DND-41 (cell line): Measurements from ENCODE around the gene COL25A1.

Experiments used
- ATAC-seq: fragments of 200-7000 bp; cut with Tn5 transposase; 3 replicates; pipeline ENCODE4 v1.9.1; 2021; ENCODE audit warnings: low read depth; ENCODE audit not compliant: insufficient read depth
- DNase-seq: peaks from one replicate; pipeline ENCODE4 v3.0.0-alpha.2; 2020
- H2AFZ ChIP-seq: 2 replicates; pipeline ENCODE4 v1.6.0; 2012; ENCODE audit warnings: low read depth, low read length
- H3K27ac ChIP-seq: 2 replicates; pipeline ENCODE4 v1.5.1; 2012; ENCODE audit warnings: low read length, inconsistent platforms
- H3K27me3 ChIP-seq: fragments of 200-600 bp; sonication (generic); 2 replicates; pipeline ENCODE4 v1.6.0; 2012; ENCODE audit warnings: low read length, mild to moderate bottlenecking, inconsistent platforms; ENCODE audit not compliant: insufficient read depth, poor library complexity
- H3K36me3 ChIP-seq: 2 replicates; pipeline ENCODE4 v1.5.1; 2012; ENCODE audit warnings: low read length, inconsistent platforms; ENCODE audit not compliant: insufficient read depth
- H3K4me1 ChIP-seq: 2 replicates; pipeline ENCODE4 v1.5.1; 2012; ENCODE audit warnings: mild to moderate bottlenecking, low read length; ENCODE audit not compliant: insufficient read depth
- H3K4me2 ChIP-seq: 2 replicates; pipeline ENCODE4 v1.6.0; 2012; ENCODE audit warnings: mild to moderate bottlenecking, moderate library complexity, low read length, inconsistent platforms; ENCODE audit not compliant: insufficient read depth
- H3K4me3 ChIP-seq, 2 experiments: fragments of 200-600 bp in 1 of 2; shearing (Covaris generic) in 1 of 2; 2 replicates each; pipeline ENCODE4 v1.5.1; 2012 to 2016; ENCODE audit warnings: inconsistent platforms in 2 of 2, low read length in 2 of 2, mild to moderate bottlenecking in 2 of 2, low read depth in 1 of 2, moderate library complexity in 1 of 2
- H3K79me2 ChIP-seq: 2 replicates; pipeline ENCODE4 v1.6.0; 2012; ENCODE audit warnings: low read length, inconsistent platforms; ENCODE audit not compliant: insufficient read depth
- H3K9ac ChIP-seq: 2 replicates; pipeline ENCODE4 v1.6.0; 2012; ENCODE audit warnings: low read depth, mild to moderate bottlenecking, inconsistent platforms, low read length, moderate library complexity
- H3K9me3 ChIP-seq: 2 replicates; pipeline ENCODE4 v1.5.1; 2012; ENCODE audit warnings: low read length, moderate library complexity, mild to moderate bottlenecking, inconsistent platforms; ENCODE audit not compliant: insufficient read depth, severe bottlenecking
- H4K20me1 ChIP-seq: 2 replicates; pipeline ENCODE4 v1.6.0; 2012; ENCODE audit warnings: low read length; ENCODE audit not compliant: insufficient read depth
- EZH2 ChIP-seq: IDR thresholded peaks from 3 replicates; pipeline ENCODE4 v1.6.1; 2012; ENCODE audit warnings: borderline replicate concordance, low read depth, mild to moderate bottlenecking, moderate library complexity, low read length, inconsistent platforms; ENCODE audit not compliant: severe bottlenecking
- TF ChIP-seq, protein P1 (sequence below): IDR thresholded peaks from 2 replicates; pipeline ENCODE4 v1.5.1; 2012; ENCODE audit warnings: borderline replicate concordance, low read length, moderate library complexity, mild to moderate bottlenecking; ENCODE audit not compliant: poor library complexity, severe bottlenecking; ENCODE audit errors: extremely low read depth

The COL25A1 gene

DNA sequence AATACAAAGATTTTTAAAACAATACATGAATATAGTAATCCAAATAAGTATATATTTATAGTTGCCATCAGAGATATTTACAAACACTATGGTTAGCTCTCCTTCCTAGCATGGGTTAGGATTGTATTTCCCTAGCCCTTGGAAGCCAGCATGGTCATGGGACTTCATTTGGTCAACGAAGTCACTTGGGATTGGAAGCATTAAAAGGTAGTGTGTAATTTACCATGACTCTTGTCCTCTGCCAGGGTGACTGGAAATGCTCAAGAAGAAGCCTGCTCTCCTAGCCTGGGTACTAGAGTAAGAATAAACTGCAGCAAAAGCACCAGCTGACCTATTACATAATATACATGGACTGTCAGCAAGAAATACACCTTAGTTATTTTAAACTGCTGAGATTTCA lies 102.9 kb downstream of the COL25A1 start:
- Histone ChIP-seq H3K79me2 (no peaks in the 10 kb centered on the region), H4K20me1 (no peaks in the 10 kb centered on the region), H3K4me1 (no peaks in the 10 kb centered on the region), H3K4me3 (no peak overlapping the region), H3K27me3 (no peaks in the 10 kb centered on the region), H3K9ac (no peak overlapping the region), H3K27ac (no peak overlapping the region), H3K9me3 (no peaks in the 10 kb centered on the region), H2AFZ (no peak overlapping the region), H3K4me2 (no peak overlapping the region), H3K36me3 (no peaks in the 10 kb centered on the region)
- TF ChIP-seq EZH2: no peak
- TF ChIP-seq, protein P1, sequence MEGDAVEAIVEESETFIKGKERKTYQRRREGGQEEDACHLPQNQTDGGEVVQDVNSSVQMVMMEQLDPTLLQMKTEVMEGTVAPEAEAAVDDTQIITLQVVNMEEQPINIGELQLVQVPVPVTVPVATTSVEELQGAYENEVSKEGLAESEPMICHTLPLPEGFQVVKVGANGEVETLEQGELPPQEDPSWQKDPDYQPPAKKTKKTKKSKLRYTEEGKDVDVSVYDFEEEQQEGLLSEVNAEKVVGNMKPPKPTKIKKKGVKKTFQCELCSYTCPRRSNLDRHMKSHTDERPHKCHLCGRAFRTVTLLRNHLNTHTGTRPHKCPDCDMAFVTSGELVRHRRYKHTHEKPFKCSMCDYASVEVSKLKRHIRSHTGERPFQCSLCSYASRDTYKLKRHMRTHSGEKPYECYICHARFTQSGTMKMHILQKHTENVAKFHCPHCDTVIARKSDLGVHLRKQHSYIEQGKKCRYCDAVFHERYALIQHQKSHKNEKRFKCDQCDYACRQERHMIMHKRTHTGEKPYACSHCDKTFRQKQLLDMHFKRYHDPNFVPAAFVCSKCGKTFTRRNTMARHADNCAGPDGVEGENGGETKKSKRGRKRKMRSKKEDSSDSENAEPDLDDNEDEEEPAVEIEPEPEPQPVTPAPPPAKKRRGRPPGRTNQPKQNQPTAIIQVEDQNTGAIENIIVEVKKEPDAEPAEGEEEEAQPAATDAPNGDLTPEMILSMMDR: no peak
- DNase-seq (no peak), ATAC-seq (no peak)

DNA sequence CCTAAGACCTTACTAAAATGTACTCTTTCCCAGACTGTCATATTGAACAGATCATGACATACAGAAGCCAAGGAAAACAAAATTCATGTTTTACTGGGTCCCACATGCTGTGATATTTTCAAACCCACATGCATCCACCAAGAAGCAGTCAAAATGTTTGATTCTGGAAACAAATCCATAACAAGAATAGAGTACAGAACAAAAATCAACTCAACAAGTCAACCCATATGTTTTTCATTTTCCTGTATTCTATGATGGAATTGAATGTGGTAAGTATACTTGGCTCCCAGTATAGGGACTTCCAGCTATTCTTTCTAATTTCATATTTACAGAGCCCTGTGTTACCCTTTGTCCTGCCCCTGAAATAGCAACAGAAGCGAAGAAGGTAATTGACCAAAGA lies 106.8 kb downstream of the COL25A1 start:
- H3K9ac ChIP-seq: no peak overlapping the region
- TF ChIP-seq, protein P1: no peak
- TF ChIP-seq EZH2: no peak
- H3K4me1 ChIP-seq: no peaks in the 10 kb centered on the region
- no peak overlapping the region for H3K4me2 ChIP-seq
- no peak for ATAC-seq
- H2AFZ ChIP-seq: no peak overlapping the region
- no peaks in the 10 kb centered on the region for H4K20me1 ChIP-seq
- H3K27ac ChIP-seq: no peak overlapping the region
- H3K36me3 ChIP-seq: no peaks in the 10 kb centered on the region
- H3K9me3 ChIP-seq: no peaks in the 10 kb centered on the region
- H3K79me2 ChIP-seq: no peaks in the 10 kb centered on the region
- DNase-seq: no peak
- no peak overlapping the region for H3K4me3 ChIP-seq
- H3K27me3 ChIP-seq: no peaks in the 10 kb centered on the region

DNA sequence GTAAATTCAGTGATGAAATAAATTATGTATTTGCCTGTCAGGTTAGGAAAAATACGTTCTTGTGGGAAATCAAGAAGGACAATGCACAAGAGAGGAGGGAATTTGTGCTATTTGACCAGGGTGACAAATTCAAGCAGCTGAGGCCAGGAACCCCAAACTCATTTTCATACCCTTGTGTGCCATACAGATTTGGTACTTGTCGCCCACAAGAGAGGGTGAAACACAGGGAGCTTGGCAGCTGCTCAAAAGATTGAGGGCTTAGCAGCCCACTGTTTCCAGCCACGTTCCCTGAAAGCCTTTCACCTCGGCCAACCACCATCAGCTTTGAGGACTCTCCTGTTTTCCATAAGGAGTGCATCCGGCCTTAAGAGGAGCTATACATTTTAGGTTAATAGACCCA lies 111.2 kb downstream of the COL25A1 start:
- H3K36me3 ChIP-seq: no peaks in the 10 kb centered on the region
- no peak overlapping the region for H3K4me2 ChIP-seq
- H3K27ac ChIP-seq: no peak overlapping the region
- ATAC-seq (no peak), DNase-seq (no peak)
- H3K4me1 ChIP-seq: no peaks in the 10 kb centered on the region
- no peaks in the 10 kb centered on the region for H3K9me3 ChIP-seq
- H3K4me3 ChIP-seq: no peak overlapping the region
- TF ChIP-seq, protein P1: no peak
- TF ChIP-seq EZH2: no peak
- no peak overlapping the region for H3K9ac ChIP-seq
- H3K27me3 ChIP-seq: no peaks in the 10 kb centered on the region
- H4K20me1 ChIP-seq: no peaks in the 10 kb centered on the region
- no peak overlapping the region for H2AFZ ChIP-seq
- no peaks in the 10 kb centered on the region for H3K79me2 ChIP-seq

DNA sequence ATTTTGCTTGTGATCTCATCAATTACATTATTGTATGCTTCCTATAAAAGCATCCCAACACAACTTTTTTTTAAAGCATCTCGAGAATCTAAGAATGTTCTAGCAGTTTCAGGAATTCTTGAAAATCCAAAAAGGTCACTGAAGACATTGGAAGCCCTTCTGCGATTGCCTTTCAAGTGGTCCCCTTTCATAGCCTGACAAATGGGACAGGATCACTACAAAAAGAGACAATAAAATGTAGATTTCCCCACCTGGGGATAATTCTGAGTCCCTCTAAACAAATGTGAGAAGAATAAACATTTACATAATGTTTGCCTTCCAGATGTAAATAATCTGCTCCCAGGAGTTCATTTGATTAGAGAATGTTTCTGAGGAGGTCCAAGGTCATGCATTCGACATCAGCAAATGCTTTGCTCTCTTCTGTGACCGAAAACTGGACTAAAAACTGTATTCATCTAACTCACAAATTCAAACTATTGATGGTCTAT lies 116.0 kb downstream of the COL25A1 start:
- H3K79me2 ChIP-seq: no peaks in the 10 kb centered on the region
- ATAC-seq (no peak), DNase-seq (no peak)
- H4K20me1 ChIP-seq: no peaks in the 10 kb centered on the region
- no peak overlapping the region for H2AFZ ChIP-seq
- H3K4me1 ChIP-seq: no peaks in the 10 kb centered on the region
- H3K4me3 ChIP-seq: no peak overlapping the region
- H3K36me3 ChIP-seq: no peaks in the 10 kb centered on the region
- H3K4me2 ChIP-seq: no peak overlapping the region
- no peaks in the 10 kb centered on the region for H3K27me3 ChIP-seq
- H3K9me3 ChIP-seq: no peaks in the 10 kb centered on the region
- no peak overlapping the region for H3K27ac ChIP-seq
- TF ChIP-seq, protein P1: no peak
- no peak for TF ChIP-seq EZH2
- no peak overlapping the region for H3K9ac ChIP-seq
